Subcutaneous abdominal adipose tissue (tissue), 5 donors: Measurements from ENCODE around the gene NUCB1.

Experiments
- H3K27ac ChIP-seq: one replicate; pipeline ENCODE4 v1.7.0; 2013; ENCODE audit warnings: low read depth, mild to moderate bottlenecking, inconsistent platforms, low read length, moderate library complexity
- H3K27me3 ChIP-seq, 5 donors: one replicate each; pipeline ENCODE4 v1.7.0; 2013; ENCODE audit warnings: low read length in 5 of 5, inconsistent platforms in 1 of 5; ENCODE audit not compliant: control insufficient read depth in 5 of 5, insufficient read depth in 4 of 5
- H3K36me3 ChIP-seq, 5 donors: one replicate each; pipeline ENCODE4 v1.7.0; 2013; ENCODE audit warnings: low read length in 5 of 5; ENCODE audit not compliant: control insufficient read depth in 5 of 5, insufficient read depth in 5 of 5
- H3K4me1 ChIP-seq, 5 donors: one replicate each; pipeline ENCODE4 v1.7.0; 2013; ENCODE audit warnings: low read length in 5 of 5, mild to moderate bottlenecking in 3 of 5, moderate library complexity in 1 of 5; ENCODE audit not compliant: control insufficient read depth in 5 of 5, insufficient read depth in 5 of 5
- H3K4me3 ChIP-seq, 5 donors: one replicate each; pipeline ENCODE4 v1.7.0; 2013; ENCODE audit warnings: low read length in 5 of 5, low read depth in 1 of 5
- H3K9ac ChIP-seq, 5 donors: one replicate each; pipeline ENCODE4 v1.7.0; 2013; ENCODE audit warnings: low read length in 5 of 5, mild to moderate bottlenecking in 4 of 5, moderate library complexity in 3 of 5
- H3K9me3 ChIP-seq, 5 donors: one replicate each; pipeline ENCODE4 v1.7.0; 2013; ENCODE audit warnings: low read length in 5 of 5; ENCODE audit not compliant: control insufficient read depth in 5 of 5
- donor health status: healthy.
- donor health status: healthy.
- donor health status: healthy.
- donor health status: healthy.
- donor health status: healthy.

Gene NUCB1

GRCh38 chr19:48946463-48947257, 46.5 kb downstream of the NUCB1 start:
- Histone ChIP-seq H3K27me3 (no peaks in the 10 kb centered on the region), H3K4me3 (no peak overlapping the region), H3K9ac (no peak overlapping the region), H3K9me3 (peaks cover 0 to 7% (median 3%) of the 10 kb centered on the region in 5 donors), H3K4me1 (no peaks in the 10 kb centered on the region), H3K36me3 (no peaks in the 10 kb centered on the region), H3K27ac (no peak overlapping the region)

GRCh38 chr19:48947258-48947542, 47.1 kb downstream of the NUCB1 start:
- H3K4me3 ChIP-seq = no peak overlapping the region
- H3K9me3 ChIP-seq = peaks cover 0 to 7% (median 3%) of the 10 kb centered on the region in 5 donors
- no peak overlapping the region for H3K9ac ChIP-seq
- H3K4me1 ChIP-seq = no peaks in the 10 kb centered on the region
- no peak overlapping the region for H3K27ac ChIP-seq
- H3K36me3 ChIP-seq = no peaks in the 10 kb centered on the region
- no peaks in the 10 kb centered on the region for H3K27me3 ChIP-seq

- Histone ChIP-seq H3K9me3 (peaks cover 0 to 7% (median 3%) of the 10 kb centered on the region in 5 donors), H3K4me3 (no peak overlapping the region), H3K36me3 (no peaks in the 10 kb centered on the region), H3K27ac (no peak overlapping the region), H3K27me3 (no peaks in the 10 kb centered on the region), H3K4me1 (peaks cover 0 to 10% (median 7%) of the 10 kb centered on the region in 5 donors), H3K9ac (no peak overlapping the region)
These were observed 50.0 kb downstream of the NUCB1 start for GRCh38 chr19:48950159-48950558.

- no peaks in the 10 kb centered on the region for H3K27me3 ChIP-seq
These were observed 50.9 kb downstream of the NUCB1 start for GRCh38 chr19:48950830-48951519.

GRCh38 chr19:48953141-48953540, 53.0 kb downstream of the NUCB1 start:
- no peaks in the 10 kb centered on the region for H3K27me3 ChIP-seq
- no peaks in the 10 kb centered on the region for H3K9me3 ChIP-seq
- H3K27ac ChIP-seq = no peak overlapping the region
- no peak overlapping the region for H3K9ac ChIP-seq
- no peak overlapping the region for H3K4me3 ChIP-seq
- peaks cover 3 to 21% (median 19%) of the 10 kb centered on the region in 5 donors for H3K4me1 ChIP-seq
- H3K36me3 ChIP-seq = peaks cover 0 to 3% (median 2%) of the 10 kb centered on the region in 5 donors

More at GRCh38 chr19:48950830-48951519, 50.9 kb downstream of the NUCB1 start:
- Histone ChIP-seq H3K9me3 (peaks cover 0 to 7% (median 3%) of the 10 kb centered on the region in 5 donors), H3K4me1 (peaks cover 3 to 18% (median 16%) of the 10 kb centered on the region in 5 donors), H3K9ac (no peak overlapping the region), H3K4me3 (no peak overlapping the region), H3K36me3 (no peaks in the 10 kb centered on the region), H3K27ac (no peak overlapping the region)

- Histone ChIP-seq H3K9ac (peak overlapping the region in 2 of 5 donors; percentile 35 to 93), H3K27me3 (no peaks in the 10 kb centered on the region), H3K9me3 (no peaks in the 10 kb centered on the region), H3K4me1 (peaks cover 3 to 21% (median 19%) of the 10 kb centered on the region in 5 donors), H3K36me3 (peaks cover 0 to 3% (median 2%) of the 10 kb centered on the region in 5 donors), H3K4me3 (peak overlapping the region; percentile 80 to 95 (median 86)), H3K27ac (no peak overlapping the region)
These were observed 54.0 kb downstream of the NUCB1 start for GRCh38 chr19:48953990-48954594.

- H3K27me3 ChIP-seq = no peaks in the 10 kb centered on the region
- H3K4me1 ChIP-seq = peaks cover 3 to 21% (median 19%) of the 10 kb centered on the region in 5 donors
- peak within 1 kb of the TSS; percentile 76 for H3K27ac ChIP-seq
- peak within 1 kb of the TSS; percentile 80 to 95 (median 86) for H3K4me3 ChIP-seq
- H3K36me3 ChIP-seq = peaks cover 0 to 3% (median 2%) of the 10 kb centered on the region in 5 donors
- peak within 1 kb of the TSS; percentile 81 to 95 (median 90) for H3K9ac ChIP-seq
- no peaks in the 10 kb centered on the region for H3K9me3 ChIP-seq
These were observed 54.6 kb downstream of the NUCB1 start, which contains the start of gene BAX for GRCh38 chr19:48954595-48955307. Gene BAX, plus strand, starts transcription at chr19:48954875. Its CDS starts 54 bp downstream, at chr19:48954929.

GRCh38 chr19:48955308-48955958, 55.3 kb downstream of the NUCB1 start:
- no peaks in the 10 kb centered on the region for H3K9me3 ChIP-seq
- H3K27me3 ChIP-seq = no peaks in the 10 kb centered on the region
- H3K4me3 ChIP-seq = peak overlapping the region; percentile 74 to 95 (median 86)
- peaks cover 3 to 22% (median 19%) of the 10 kb centered on the region in 5 donors for H3K4me1 ChIP-seq
- peaks cover 0 to 3% (median 2%) of the 10 kb centered on the region in 5 donors for H3K36me3 ChIP-seq
- H3K27ac ChIP-seq = peak overlapping the region; percentile 76
- peak overlapping the region; percentile 81 to 95 (median 90) for H3K9ac ChIP-seq

- no peak overlapping the region for H3K9ac ChIP-seq
- H3K4me1 ChIP-seq = peaks cover 3 to 31% (median 30%) of the 10 kb centered on the region in 5 donors
- no peaks in the 10 kb centered on the region for H3K9me3 ChIP-seq
- H3K27ac ChIP-seq = no peak overlapping the region
- no peak overlapping the region for H3K4me3 ChIP-seq
- peaks cover 0 to 3% (median 2%) of the 10 kb centered on the region in 5 donors for H3K36me3 ChIP-seq
- H3K27me3 ChIP-seq = no peaks in the 10 kb centered on the region
These were observed 57.9 kb downstream of the NUCB1 start for GRCh38 chr19:48958006-48958405.
